ENCODE measurements around the gene LRRC8D. TPM values are rescaled to one million over a fixed set of nuclear protein-coding genes. Genes with fewer than 3 reads are reported as not detected.

LRRC8D gene
- total and polyA plus RNA-seq, 8 donors, result 14.3 to 23.6 (median 17.0) TPM

- DNase-seq, result no peak
- Histone ChIP-seq H3K9me3 (no peaks in the 10 kb centered on the region), H3K4me3 (no peak overlapping the region), H3K27me3 (no peaks in the 10 kb centered on the region), H3K4me1 (peaks cover 0 to 4% of the 10 kb centered on the region in 2 donors), H3K36me3 (no peaks in the 10 kb centered on the region), H3K27ac (no peak overlapping the region)
- intact Hi-C loops (cut with DNase I), result loop anchor here (5.0 to 10.0 kb wide), 2 partner anchors 183 to 185 kb away; no protein-coding TSS in a partner anchor
- no peak for TF ChIP-seq CTCF (IDR thresholded peaks at IDR 0.05)
- no peak for ATAC-seq
Measured at GRCh38 chr1:89802051-89802450, 18.8 kb upstream of the LRRC8D start.

- no peak overlapping the region for H3K27ac ChIP-seq
- no peaks in the 10 kb centered on the region for H3K36me3 ChIP-seq
- H3K27me3 ChIP-seq, result no peaks in the 10 kb centered on the region
- DNase-seq (no peak), ATAC-seq (no peak)
- TF ChIP-seq CTCF (IDR thresholded peaks at IDR 0.05), result no peak
- no peaks in the 10 kb centered on the region for H3K9me3 ChIP-seq
- intact Hi-C loops (cut with DNase I), result loop anchor here (5.0 to 10.0 kb wide), 2 partner anchors 182 to 184 kb away; no protein-coding TSS in a partner anchor
- H3K4me1 ChIP-seq, result peaks cover 0 to 4% of the 10 kb centered on the region in 2 donors
- no peak overlapping the region for H3K4me3 ChIP-seq
Measured at GRCh38 chr1:89802841-89803240, 18.0 kb upstream of the LRRC8D start.

GRCh38 chr1:89804642-89805237 is 16.1 kb upstream of the LRRC8D start:
- H3K27ac ChIP-seq, result no peak overlapping the region
- H3K4me1 ChIP-seq, result peaks cover 0 to 4% of the 10 kb centered on the region in 2 donors
- no peaks in the 10 kb centered on the region for H3K36me3 ChIP-seq
- H3K4me3 ChIP-seq, result no peak overlapping the region
- peak; percentile 75 to 86 for TF ChIP-seq CTCF (IDR thresholded peaks at IDR 0.05)
- ATAC-seq, result peak; percentile 98
- no peaks in the 10 kb centered on the region for H3K9me3 ChIP-seq
- H3K27me3 ChIP-seq, result no peaks in the 10 kb centered on the region
- DNase-seq, result peak in 3 of 4 donors; percentile 74 to 90 (median 87)
- intact Hi-C loops (cut with DNase I), result loop anchor here (5.0 to 10.0 kb wide), 2 partner anchors 180 to 183 kb away; no protein-coding TSS in a partner anchor

GRCh38 chr1:89806616-89807015 is 14.2 kb upstream of the LRRC8D start:
- no peak overlapping the region for H3K4me3 ChIP-seq
- no peaks in the 10 kb centered on the region for H3K27me3 ChIP-seq
- peaks cover 0 to 4% of the 10 kb centered on the region in 2 donors for H3K4me1 ChIP-seq
- DNase-seq, result no peak
- ATAC-seq, result no peak
- intact Hi-C loops (cut with DNase I), result loop anchor here in 1 of 2 donors (10.0 kb wide), 1 partner anchor 178 kb away; no protein-coding TSS in a partner anchor
- no peaks in the 10 kb centered on the region for H3K36me3 ChIP-seq
- H3K9me3 ChIP-seq, result no peaks in the 10 kb centered on the region
- no peak overlapping the region for H3K27ac ChIP-seq
- no peak for TF ChIP-seq CTCF (IDR thresholded peaks at IDR 0.05)

GRCh38 chr1:89807503-89807902 is 13.3 kb upstream of the LRRC8D start:
- ATAC-seq, result no peak
- H3K36me3 ChIP-seq, result no peaks in the 10 kb centered on the region

More at GRCh38 chr1:89807503-89807902, 13.3 kb upstream of the LRRC8D start:
- Histone ChIP-seq H3K27ac (no peak overlapping the region), H3K4me3 (no peak overlapping the region), H3K27me3 (no peaks in the 10 kb centered on the region), H3K4me1 (peaks cover 0 to 4% of the 10 kb centered on the region in 2 donors), H3K9me3 (no peaks in the 10 kb centered on the region)
- DNase-seq, result no peak
- TF ChIP-seq CTCF (IDR thresholded peaks at IDR 0.05), result no peak
- intact Hi-C loops (cut with DNase I), result loop anchor here in 1 of 2 donors (10.0 kb wide), 1 partner anchor 177 kb away; no protein-coding TSS in a partner anchor
